Measurements from ENCODE around the gene ATAD5.
"Not testable (repeated sequence)": the region's sequence is repeated elsewhere in the genome, so short reads cannot be mapped to it uniquely, and the experiment has no call there.

The ATAD5 gene

DNA sequence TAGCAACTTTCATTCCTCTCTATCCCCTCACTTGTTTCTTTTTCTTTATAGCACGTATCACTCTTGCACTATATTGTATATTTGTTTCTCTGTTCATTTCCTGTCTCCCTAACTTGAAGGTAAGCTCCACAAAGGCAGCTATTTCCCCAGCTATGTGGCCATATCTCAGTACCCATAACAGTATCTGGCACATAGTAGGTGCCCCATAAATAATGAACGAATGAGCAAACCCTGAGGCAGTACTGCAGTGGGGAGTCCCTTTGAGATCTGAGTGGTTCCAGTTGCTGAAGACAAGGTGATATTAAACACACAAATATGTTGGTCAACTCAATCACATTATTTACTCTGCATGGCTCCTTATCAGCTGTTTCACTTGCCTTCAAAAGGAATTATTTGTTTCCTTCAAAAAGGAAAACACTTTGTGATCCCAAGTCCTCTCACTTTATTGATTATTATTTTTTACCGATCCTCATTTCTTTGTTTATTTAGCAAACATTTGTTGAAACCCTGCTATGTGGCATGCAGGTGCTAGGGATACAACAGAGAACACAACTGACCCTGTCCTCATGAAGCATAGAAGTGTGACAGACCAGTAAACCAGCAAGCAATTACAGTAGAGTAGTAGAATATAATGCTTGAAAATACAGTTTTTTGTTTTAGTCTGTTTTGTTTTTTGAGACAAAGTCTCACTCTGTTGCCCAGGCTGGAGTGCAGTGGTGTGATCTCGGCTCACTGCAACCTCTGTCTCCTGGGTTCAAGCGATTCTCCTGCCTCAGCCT lies 84.3 kb downstream of the ATAD5 start:
- DNase-seq (ENCODE audit: low spot score), result no peak

DNA sequence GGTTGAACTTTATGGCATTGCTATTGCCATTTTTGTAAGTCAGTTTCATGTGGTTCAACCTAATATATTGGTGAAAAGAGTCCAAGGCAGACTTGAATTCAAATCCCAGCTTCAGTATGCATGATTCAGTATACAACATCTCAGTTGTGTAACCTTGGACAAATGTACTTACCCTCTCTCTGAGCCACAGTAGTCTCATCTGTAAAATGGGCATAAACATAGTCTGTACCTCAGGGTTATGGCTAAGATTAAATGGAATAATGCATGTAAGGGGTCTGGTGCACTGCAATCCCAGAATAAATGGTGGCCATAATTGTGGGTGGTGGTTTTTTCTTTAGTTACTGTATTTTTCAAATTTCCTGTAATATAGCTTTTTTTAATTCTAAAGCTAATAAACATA lies 85.3 kb downstream of the ATAD5 start:
- DNase-seq (ENCODE audit: low spot score), result no peak

DNA sequence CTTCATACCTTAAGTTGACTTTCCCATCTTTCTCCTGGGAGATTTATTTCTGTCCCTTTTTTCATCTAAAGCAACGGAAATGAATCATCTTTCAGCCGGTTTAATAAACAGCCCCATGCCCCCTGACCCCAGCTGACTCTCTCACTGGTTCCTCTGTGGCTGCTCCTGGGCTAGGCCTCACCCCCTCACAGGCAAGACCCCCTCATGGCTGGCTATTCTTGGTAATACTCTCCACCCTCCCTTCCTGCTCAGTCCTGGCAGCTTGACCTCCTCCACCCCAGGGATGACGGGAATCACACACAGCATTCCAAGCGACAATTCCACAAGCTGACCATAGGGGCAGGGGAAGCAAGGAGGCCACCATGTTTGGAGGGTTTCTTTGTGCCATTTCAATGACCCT lies 88.5 kb downstream of the ATAD5 start:
- no peak for DNase-seq (ENCODE audit: low spot score)

DNA sequence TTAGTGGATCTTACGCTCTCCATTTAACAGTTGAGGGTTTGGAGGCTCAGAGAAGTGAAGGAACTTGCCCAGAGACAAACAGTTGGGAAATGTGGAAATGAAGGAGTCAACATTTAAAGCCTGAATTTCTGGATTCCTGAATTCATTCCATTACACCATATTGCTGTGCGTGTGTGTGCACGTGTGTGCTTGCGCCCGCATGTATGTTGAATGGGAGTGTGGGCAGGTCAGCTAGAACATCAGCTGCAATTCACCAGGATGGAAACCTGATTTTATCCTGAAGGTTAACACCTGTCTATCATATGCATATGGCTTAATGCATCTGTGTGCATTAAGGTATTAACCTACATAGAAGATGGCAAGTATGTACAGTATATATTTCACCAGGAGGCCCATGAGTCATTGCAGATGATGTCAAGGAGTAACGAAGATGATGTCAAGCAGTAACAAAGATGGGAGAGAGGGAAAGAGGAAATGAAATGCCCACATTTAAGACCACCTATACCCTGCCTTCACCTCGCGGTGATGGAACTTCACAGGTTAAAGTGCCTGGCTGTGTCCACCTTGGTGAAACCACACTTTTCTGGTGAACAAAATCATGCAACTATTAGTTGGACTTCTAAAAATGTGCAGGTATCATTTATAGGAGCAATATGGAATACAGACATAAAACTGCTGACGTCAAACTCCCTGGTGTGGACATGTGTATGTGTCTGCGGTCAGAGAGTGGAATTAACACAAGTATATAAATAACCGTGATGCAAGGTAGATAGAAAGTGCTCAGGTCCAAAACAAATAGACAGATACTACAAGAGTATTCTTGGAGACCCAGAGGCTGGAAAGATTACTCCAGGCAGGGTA lies 89.1 kb downstream of the ATAD5 start:
- no peak for DNase-seq (ENCODE audit: low spot score)

DNA sequence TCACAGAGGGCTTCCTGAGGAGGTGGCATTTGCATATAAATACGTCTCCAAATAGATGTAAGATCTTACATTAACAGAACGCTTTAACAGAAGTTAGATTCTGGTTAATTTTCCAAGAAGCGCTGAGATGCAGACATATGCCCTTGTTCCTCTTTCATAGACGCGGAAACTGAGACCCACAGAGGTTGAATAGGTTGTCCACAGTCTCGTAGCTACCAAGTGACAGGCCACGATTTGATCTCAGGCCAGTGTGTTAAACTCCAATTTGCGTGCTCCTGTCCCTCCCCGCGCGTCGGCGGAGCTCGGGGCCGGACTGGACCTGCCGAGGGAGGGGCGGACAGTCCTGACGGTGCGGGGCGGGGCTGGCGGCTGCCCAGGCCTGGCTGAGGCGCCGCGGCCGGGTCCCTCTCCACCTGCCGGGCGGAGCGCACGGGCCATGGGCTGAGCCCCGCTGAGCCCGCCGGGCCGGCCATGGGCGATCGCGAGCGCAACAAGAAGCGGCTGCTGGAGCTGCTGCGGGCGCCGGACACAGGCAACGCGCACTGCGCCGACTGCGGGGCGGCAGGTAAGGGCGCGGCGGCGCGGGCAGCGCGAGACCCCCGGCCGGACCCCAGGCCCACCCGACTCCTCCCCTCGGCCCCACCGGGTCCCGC lies 89.9 kb downstream of the ATAD5 start, which contains the start of gene ADAP2:
TSS of gene ADAP2 (plus strand) at position 402 of the 653 bp plus-strand sequence. CDS start at position 472, 70 bp downstream.
- DNase-seq (ENCODE audit: low spot score), result no peak

DNA sequence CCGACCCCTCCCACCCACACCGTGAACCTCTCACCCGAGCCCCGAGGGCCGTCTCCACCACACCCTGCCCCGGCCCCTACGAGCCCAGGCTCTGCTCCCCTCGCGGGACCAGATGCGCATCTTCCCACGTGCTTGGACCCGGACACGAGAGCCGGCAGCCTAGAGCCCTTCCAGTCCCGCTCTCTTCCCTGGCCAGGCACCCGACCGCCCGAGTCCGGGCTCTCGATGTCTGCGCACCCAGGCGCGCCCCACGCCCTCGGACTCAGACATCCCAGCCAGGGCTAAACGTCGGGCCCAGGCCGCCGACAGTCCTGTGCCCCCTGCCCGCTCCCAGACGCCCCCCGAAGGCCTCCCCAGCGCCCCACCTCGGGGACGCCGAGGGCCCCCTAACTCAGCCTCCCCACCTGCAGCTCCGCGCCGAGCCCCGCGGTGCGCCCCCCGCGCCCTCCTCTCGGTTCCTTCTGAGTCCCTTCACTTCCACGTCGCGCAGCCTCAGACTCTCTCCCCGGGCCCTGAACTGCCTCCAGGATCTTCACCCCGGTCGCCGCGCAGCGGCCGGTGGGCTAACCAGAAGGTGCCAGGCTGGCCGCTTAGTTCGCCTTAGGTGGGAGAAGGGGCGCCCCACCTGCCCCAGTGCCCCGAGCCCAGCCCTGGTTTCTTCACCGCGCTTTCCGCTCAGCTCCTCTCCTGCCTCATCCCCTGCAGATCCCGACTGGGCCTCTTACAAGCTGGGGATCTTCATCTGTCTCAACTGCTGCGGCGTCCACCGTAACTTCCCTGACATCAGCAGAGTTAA lies 90.7 kb downstream of the ATAD5 start:
- DNase-seq (ENCODE audit: low spot score), result no peak

DNA sequence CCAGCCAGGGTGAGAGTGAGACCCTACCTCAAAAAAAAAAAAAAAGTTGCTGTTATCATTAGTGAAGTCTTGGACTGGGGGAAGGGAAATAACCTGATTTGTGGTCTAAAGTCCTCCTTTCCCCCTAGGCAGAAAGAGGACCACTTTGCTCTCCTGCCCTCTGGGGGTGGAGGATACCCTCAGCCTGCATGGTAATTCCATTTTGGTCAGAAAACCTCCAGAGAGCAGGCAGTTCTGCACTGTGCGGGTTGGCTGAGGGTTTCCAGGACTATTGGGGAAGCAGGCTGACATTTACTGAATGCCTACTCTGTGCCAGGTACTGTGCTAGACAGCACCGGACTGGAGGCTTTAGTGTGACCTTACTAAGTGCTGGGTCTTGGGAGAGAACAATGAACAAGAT lies 92.6 kb downstream of the ATAD5 start:
- DNase-seq (ENCODE audit: low spot score), result no peak

DNA sequence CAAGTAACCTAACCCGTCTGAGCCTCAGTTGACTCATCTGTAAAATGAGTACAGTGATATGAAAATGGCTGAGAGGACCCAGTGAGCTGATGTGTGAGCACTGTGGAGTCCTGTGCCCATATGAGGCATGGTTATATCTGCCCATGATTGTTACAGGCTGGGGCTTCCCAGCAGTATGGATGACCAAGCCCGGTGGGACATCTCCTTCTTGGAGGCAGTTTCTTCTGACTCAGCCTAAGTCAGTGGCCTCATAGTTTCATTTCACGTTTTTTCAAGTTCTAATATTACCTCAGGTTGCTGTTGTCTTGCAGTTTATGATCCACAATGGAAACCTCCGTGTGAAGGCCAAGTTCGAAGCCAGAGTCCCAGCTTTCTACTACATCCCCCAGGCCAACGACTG lies 94.8 kb downstream of the ATAD5 start:
- no peak for DNase-seq (ENCODE audit: low spot score)

DNA sequence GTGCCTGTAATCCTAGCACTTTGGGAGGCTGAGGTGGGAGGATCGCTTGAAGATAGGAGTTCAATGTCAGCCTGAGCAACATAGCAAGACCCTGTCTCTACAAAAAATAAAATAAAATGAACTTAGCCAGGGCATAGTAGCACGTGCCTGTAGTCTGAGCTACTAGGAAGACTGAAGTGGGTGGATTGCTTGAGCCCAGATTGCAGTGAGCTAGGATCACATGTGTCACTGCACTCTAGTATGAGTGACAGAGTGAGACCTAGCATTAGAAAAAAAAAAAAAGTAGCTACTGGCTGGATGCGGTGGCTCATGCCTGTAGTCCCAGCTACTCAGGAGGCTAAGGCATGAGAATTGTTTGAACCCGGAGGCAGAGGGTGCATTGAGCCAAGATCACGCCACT lies 96.0 kb downstream of the ATAD5 start:
- DNase-seq (ENCODE audit: low spot score), result no peak

DNA sequence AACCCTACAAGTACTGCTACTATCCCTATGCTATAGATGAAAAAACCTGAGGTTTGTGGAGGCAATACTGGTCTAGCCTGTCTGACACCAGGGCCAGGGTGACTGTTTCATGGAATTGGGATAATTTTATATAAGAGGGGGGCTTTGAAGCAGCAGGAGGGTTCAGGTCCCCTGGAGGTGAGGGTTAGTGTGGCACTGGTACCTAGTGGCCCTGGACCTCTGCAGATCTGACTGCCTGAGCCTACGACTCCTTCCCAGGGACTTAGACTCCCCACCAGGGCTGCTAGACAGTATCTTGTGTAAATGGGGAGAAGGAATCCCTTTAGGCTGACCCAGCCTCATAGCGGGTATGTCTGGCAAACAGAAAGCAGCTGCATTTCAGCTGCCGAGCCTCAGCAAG lies 96.8 kb downstream of the ATAD5 start:
- DNase-seq (ENCODE audit: low spot score), result no peak

DNA sequence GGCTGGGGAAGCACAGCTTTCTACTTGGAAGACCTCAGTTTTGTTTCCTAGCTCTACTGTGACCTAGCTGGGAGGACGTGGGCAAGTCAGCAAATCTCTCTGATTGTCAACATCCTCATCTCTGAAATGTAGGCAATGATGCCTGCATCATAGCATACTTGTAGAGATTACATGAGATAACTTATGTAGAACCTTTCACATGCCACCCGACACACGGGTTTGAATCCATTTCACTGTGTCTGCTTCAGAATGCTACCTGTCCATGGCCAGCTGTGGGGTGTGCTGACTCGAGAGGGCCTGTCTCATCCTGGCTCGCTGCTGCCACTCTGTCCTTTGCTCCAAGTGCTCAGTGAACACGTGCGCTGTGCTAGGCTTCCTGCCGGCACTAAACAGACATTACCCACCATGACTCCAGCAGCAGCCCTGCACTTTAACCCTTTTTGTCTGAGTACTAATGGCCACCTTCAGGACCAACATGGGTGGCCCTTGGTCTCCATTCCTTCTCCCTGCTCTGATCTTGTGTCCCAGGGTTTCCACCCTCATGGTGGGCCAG lies 97.4 kb downstream of the ATAD5 start:
- DNase-seq (ENCODE audit: low spot score), result no peak

DNA sequence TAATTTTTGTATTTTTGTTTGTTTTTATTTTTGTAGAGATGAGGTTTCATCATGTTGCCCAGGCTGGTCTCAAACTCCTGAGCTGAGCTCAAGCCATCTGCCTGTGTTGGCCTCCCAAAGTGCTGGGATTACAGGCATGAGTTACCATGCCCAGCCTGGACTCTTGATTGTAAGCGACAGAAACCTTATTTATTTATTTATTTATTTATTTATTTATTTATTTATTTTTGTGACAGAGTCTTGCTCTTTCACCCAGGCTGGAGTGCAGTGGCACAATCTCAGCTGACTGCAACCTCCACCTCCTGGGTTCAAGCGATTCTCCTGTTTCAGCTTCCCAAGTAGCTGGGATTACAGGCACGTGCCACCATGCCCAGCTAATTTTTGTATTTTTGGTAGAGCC lies 98.1 kb downstream of the ATAD5 start:
- DNase-seq (ENCODE audit: low spot score), result not testable (repeated sequence)

DNA sequence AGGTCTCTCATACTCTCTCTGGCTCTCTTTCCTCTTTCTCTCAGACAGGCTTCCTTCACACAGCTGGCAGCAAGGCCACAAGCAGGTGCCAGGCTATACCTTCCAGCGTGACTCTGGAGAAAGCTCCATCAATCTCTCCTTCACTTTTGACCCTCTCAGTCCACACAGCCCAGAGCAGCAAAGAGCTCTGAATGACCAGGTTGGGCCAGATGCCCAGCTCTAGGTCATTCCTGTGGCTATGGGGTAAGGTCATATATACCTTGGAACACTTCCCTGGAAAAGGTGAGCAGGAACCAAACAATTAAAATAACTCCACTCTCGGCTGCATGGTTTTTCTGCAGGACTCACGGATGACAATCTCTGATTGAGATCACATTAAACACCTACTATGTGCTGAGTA lies 98.7 kb downstream of the ATAD5 start:
- DNase-seq (ENCODE audit: low spot score), result no peak

DNA sequence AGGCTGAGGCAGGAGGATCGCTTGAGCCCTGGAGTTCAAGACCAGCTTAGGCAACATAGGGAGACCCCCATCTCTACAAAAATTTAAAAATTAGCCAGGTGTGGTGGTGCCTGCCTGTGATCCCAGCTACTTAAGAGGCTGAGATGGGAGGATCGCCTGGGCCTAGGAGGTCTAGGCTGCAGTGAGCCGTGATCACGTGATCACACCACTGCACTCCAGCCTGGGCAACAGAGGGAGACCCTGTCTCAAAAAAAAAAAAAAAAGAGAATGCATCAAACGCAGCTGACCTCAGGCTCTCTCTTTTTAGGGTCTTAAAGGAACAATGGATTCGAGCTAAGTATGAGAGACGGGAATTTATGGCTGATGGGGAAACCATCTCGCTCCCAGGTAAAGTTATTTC lies 99.8 kb downstream of the ATAD5 start:
- not testable (repeated sequence) for DNase-seq (ENCODE audit: low spot score)

DNA sequence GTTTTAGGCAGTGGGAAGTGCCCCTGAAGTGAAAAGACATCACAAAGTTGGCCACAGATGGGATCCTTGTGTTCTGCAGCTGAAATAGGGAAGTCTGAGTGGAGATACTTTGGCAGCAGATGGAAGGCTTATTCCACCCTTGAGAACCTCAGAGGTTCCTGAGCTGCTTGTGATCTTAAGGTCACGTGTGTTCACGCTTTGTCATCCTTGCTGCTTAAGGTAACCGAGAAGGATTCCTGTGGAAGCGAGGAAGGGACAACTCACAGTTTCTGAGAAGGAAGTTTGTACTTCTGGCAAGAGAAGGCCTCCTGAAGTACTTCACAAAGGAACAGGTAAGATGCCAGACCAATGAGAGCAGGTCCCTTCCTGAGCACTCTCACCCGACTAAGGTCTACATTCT lies 102.2 kb downstream of the ATAD5 start:
- DNase-seq (ENCODE audit: low spot score), result no peak

DNA sequence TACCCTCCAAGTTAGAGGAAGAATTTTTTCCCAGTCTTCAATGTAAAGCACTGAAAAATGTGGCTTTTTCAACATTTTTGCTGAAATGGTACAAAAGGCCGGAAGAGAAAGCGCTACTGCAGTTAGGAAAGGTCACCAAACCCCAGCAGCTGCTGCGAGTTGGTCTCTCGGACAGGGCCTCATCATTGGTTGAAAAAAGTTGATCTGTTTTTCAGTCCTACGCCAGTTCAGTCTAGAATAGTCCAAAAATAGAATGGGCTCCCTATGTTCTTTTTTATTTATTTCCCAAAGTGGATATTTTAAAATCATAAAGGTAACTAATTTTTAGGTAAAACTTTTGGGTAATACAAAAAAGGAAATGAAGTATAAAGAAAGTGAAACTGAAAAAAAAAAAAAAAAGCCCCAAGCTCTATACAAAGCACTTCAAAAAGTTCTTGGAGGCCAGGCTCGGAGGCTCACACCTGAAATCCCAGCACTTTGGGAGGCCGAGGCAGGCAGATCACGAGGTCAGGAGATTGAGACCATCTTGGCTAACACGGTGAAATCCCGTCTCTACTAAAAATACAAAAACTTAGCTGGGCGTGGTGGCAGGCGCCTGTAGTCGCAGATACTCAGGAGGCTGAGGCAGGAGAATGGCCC lies 107.4 kb downstream of the ATAD5 start:
- no peak for DNase-seq (ENCODE audit: low spot score)

DNA sequence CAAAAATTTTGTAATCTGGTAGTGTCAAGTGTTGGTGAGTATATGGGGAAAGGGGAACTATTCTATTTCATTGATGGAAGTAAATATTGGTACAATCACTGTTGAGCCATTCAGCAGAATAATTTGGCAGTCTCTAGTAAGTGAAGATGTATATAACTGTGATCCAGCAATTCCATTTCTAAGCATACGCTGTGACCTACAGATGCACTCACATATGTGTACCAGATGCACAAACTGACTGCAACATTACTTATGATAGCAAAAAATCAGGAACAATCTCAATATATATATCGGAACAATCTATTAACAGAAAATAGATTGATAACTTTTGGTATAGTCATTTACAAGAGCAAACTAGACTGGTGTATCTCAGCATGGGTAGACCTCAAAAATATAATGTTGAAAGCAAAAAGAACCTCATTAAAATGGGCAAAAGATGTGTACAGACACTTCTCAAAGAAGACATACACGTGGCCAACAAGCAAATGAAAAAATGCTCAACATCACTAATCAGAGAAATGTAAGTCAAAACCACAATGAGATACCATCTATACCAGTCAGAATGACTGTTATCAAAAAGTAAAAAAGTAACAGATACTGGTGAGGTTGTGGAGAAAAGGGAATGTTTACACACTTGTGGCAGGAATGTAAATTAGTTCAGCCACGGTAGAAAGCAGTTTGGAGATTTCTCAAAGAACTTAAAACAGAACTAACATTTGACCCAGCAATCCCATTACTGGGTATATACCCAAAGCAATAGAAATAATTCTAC lies 110.7 kb downstream of the ATAD5 start:
- DNase-seq (ENCODE audit: low spot score), result no peak

Data from CD4-positive, alpha-beta T cell treated with Interleukin-15 for 4 hours (primary cell).